Activated CD4-positive, alpha-beta T cell treated with anti-CD3 and anti-CD28 coated beads, Interleukin-2, amount 10 ng/mL, durations not matched to agents 7 days and 5 days (primary cell): ENCODE measurements around the gene NBAS. TPM values are rescaled to one million over a fixed set of nuclear protein-coding genes. Genes with fewer than 3 reads are reported as not detected.

Experiments
- CTCF ChIA-PET: fragments of 350-600 bp; sonication (Branson Sonifier 250); formaldehyde crosslinking; loops from one replicate; lab custom pipeline; 2021; ENCODE audit warnings: antibody characterized with exemption; lab: Charles Lee
- POLR2A ChIA-PET: fragments of 350-600 bp; sonication (Branson Sonifier 250); formaldehyde crosslinking; loops from one replicate; lab custom pipeline; 2021; ENCODE audit warnings: antibody characterized with exemption; lab: Charles Lee
- DNase-seq: peaks from one replicate; pipeline ENCODE4 v3.0.0-alpha.2; 2020
- H3K27ac Mint-ChIP-seq: one replicate; pipeline ENCODE4 v1.8.0; 2021; ENCODE audit warnings: mild to moderate bottlenecking, moderate library complexity, mixed read lengths
- H3K27me3 Mint-ChIP-seq: one replicate; pipeline ENCODE4 v1.8.0; 2021; ENCODE audit warnings: mixed read lengths
- H3K36me3 Mint-ChIP-seq: one replicate; pipeline ENCODE4 v1.8.0; 2021; ENCODE audit warnings: low read depth, mixed read lengths
- H3K4me1 Mint-ChIP-seq: one replicate; pipeline ENCODE4 v1.8.0; 2021; ENCODE audit warnings: mixed read lengths
- H3K4me3 Mint-ChIP-seq: one replicate; pipeline ENCODE4 v1.8.0; 2021; ENCODE audit warnings: mild to moderate bottlenecking, moderate library complexity, mixed read lengths
- H3K9me3 Mint-ChIP-seq: one replicate; pipeline ENCODE4 v1.8.0; 2021; ENCODE audit warnings: mixed read lengths
- total RNA-seq, 2 experiments: library from RNA; stranded (reverse); gene quantifications; one replicate each; pipeline ENCODE4 v1.2.3, GENCODE V29; 2021

NBAS gene
- total RNA-seq, 2 experiments from 2014 or later, result 33.0 to 36.5 TPM

DNA sequence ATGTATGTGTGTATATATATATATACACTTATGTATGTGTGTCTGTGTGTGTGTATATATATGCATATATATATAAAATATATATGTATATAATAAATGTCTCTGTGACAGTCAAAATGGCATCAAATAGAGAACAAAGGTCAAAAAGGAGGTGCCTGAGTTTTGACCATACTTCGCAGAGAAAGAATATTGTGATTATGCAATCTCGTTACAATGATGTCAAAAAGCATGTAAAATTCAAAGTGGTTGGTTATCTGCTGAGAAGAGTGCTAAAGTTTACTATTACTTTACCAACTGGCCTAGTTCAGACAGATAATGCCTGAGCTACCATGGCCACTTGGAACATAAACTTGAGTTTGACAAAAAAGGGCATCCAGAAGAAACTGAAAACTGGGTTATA lies 375.0 kb downstream of the NBAS start:
- peaks cover 16% of the 10 kb centered on the region for H3K36me3 Mint-ChIP-seq
- no peaks in the 10 kb centered on the region for H3K27me3 Mint-ChIP-seq
- ChIA-PET POLR2A (no interaction called here), CTCF (no interaction called here)
- DNase-seq, result no peak
- no peak overlapping the region for H3K4me3 Mint-ChIP-seq
- no peaks in the 10 kb centered on the region for H3K4me1 Mint-ChIP-seq
- H3K27ac Mint-ChIP-seq, result no peak overlapping the region
- H3K9me3 Mint-ChIP-seq, result no peaks in the 10 kb centered on the region

GRCh38 chr2:15184491-15184890 lies 376.6 kb downstream of the NBAS start:
- Mint-ChIP-seq H3K27ac (no peak overlapping the region), H3K36me3 (peaks cover 17% of the 10 kb centered on the region), H3K4me3 (no peak overlapping the region), H3K9me3 (no peaks in the 10 kb centered on the region), H3K27me3 (no peaks in the 10 kb centered on the region), H3K4me1 (no peaks in the 10 kb centered on the region)
- POLR2A ChIA-PET, result no interaction called here
- DNase-seq, result no peak
- CTCF ChIA-PET, result no interaction called here

GRCh38 chr2:15182275-15182674 lies 378.9 kb downstream of the NBAS start:
- Mint-ChIP-seq H3K36me3 (peaks cover 14% of the 10 kb centered on the region), H3K4me3 (no peak overlapping the region), H3K27me3 (no peaks in the 10 kb centered on the region), H3K27ac (no peak overlapping the region), H3K4me1 (peaks cover 20% of the 10 kb centered on the region), H3K9me3 (no peaks in the 10 kb centered on the region)
- ChIA-PET POLR2A (no interaction called here), CTCF (interaction anchor here (1.3 to 1.4 kb wide), 2 partner anchors 8 to 10 kb away, joined by 3 to 4 read pairs; no protein-coding TSS in a partner anchor)
- DNase-seq, result no peak

DNA sequence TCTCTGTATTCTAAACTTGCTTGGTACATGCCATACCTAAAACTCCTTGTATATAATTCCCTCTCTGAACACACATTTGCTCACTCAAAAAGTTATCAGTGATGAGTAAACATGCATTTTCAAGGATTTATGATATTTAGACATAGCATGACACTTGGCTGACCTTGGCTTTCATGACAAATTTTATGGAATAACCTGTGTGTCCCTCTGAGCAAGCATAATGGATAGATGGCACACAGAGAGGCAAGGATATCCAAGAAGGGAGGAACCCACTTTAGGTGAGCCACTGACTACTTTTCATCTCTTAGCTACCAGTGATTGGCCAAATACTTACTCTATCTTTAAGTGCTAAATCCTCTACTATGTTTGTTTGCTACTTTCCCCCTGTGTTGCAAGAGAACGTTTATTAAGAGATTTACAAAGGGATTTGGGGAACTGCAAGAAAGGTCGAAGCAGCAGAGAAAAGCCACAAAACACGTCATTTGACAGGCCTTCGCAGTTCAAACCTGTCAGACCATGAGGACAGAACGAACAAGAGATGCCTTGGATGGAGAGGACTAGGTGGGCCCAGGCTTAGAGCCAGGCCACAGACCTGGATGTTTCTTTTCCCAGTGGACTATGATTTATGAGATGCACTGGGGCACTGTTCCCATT lies 379.9 kb downstream of the NBAS start:
- Mint-ChIP-seq H3K27ac (no peak overlapping the region), H3K4me1 (peaks cover 30% of the 10 kb centered on the region), H3K27me3 (no peaks in the 10 kb centered on the region), H3K9me3 (no peaks in the 10 kb centered on the region), H3K36me3 (peaks cover 12% of the 10 kb centered on the region), H3K4me3 (no peak overlapping the region)
- POLR2A ChIA-PET, result no interaction called here
- DNase-seq, result no peak
- CTCF ChIA-PET, result interaction anchor here (1.4 kb wide), 1 partner anchor 11 kb away, joined by 3 read pairs; no protein-coding TSS in a partner anchor

DNA sequence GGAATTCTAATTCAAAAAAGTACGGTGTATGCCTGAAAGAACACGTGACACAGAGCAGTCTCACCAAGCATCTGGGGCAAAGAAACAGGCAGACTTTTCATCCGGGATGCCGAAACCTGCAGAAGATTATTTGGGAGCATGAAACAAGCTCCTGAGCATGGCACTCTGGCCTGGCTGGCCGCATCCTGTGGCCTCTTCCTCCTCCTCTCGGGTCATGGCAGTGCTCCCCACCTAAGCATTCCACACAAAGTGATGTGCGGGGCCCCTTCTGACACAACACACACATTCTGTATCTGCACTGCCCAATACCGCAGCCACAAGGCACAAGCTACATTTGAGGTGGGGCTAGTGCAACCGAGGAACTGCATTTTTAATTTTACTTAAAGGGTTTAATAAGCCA lies 380.8 kb downstream of the NBAS start:
- CTCF ChIA-PET, result no interaction called here
- no peak overlapping the region for H3K27ac Mint-ChIP-seq
- no peaks in the 10 kb centered on the region for H3K9me3 Mint-ChIP-seq

DNA sequence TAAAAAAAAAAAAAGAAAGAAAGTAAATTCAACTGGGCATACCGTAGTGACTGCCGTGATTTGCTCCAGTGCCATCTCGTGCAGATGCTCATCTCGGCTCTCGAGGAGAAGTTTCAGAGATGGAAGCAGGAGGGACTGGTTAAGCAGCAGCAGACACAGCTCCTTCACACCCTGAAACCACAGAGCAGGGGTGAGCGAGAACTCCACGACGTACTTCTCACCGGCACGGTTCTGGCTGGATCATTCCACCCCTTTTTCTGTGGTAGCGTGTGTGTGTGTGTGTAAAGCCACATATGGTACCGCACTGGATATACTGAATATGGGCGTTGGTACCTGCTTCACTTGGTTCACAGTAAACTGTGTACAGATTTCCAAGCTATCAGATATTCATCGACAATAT lies 382.2 kb downstream of the NBAS start:
- no peaks in the 10 kb centered on the region for H3K27me3 Mint-ChIP-seq
- H3K9me3 Mint-ChIP-seq, result no peaks in the 10 kb centered on the region
- no peak overlapping the region for H3K27ac Mint-ChIP-seq
- POLR2A ChIA-PET, result no interaction called here
- H3K4me1 Mint-ChIP-seq, result peaks cover 44% of the 10 kb centered on the region
- H3K36me3 Mint-ChIP-seq, result peaks cover 21% of the 10 kb centered on the region
- DNase-seq, result no peak
- H3K4me3 Mint-ChIP-seq, result no peak overlapping the region
- CTCF ChIA-PET, result no interaction called here

More for the DNA sequence above, 380.8 kb downstream of the NBAS start:
- POLR2A ChIA-PET, result no interaction called here
- H3K36me3 Mint-ChIP-seq, result peaks cover 16% of the 10 kb centered on the region
- no peak for DNase-seq
- H3K27me3 Mint-ChIP-seq, result no peaks in the 10 kb centered on the region
- peaks cover 38% of the 10 kb centered on the region for H3K4me1 Mint-ChIP-seq
- no peak overlapping the region for H3K4me3 Mint-ChIP-seq

- Mint-ChIP-seq H3K4me1 (peaks cover 52% of the 10 kb centered on the region), H3K9me3 (no peaks in the 10 kb centered on the region), H3K4me3 (peak overlapping the region; percentile 14), H3K36me3 (peaks cover 23% of the 10 kb centered on the region), H3K27ac (peak overlapping the region; percentile 60), H3K27me3 (no peaks in the 10 kb centered on the region)
- ChIA-PET POLR2A (no interaction called here), CTCF (no interaction called here)
- peak; percentile 79 for DNase-seq
These were observed 384.0 kb downstream of the NBAS start for GRCh38 chr2:15177103-15177502.

- DNase-seq, result no peak
- no peaks in the 10 kb centered on the region for H3K27me3 Mint-ChIP-seq
- ChIA-PET CTCF (no interaction called here), POLR2A (no interaction called here)
- H3K9me3 Mint-ChIP-seq, result no peaks in the 10 kb centered on the region
- H3K36me3 Mint-ChIP-seq, result peaks cover 23% of the 10 kb centered on the region
- no peak overlapping the region for H3K27ac Mint-ChIP-seq
- H3K4me3 Mint-ChIP-seq, result no peak overlapping the region
- peaks cover 52% of the 10 kb centered on the region for H3K4me1 Mint-ChIP-seq
These were observed 384.5 kb downstream of the NBAS start for GRCh38 chr2:15176604-15177003.

- Mint-ChIP-seq H3K4me1 (peaks cover 52% of the 10 kb centered on the region), H3K27me3 (no peaks in the 10 kb centered on the region), H3K9me3 (no peaks in the 10 kb centered on the region), H3K36me3 (peaks cover 23% of the 10 kb centered on the region), H3K4me3 (no peak overlapping the region), H3K27ac (no peak overlapping the region)
- ChIA-PET CTCF (interaction anchor here (1.4 kb wide), 1 partner anchor 8 kb away, joined by 4 read pairs; no protein-coding TSS in a partner anchor), POLR2A (no interaction called here)
- no peak for DNase-seq
These were observed 386.6 kb downstream of the NBAS start for GRCh38 chr2:15174567-15174966.

GRCh38 chr2:15173501-15173900 lies 387.6 kb downstream of the NBAS start:
- Mint-ChIP-seq H3K4me1 (peaks cover 43% of the 10 kb centered on the region), H3K36me3 (peaks cover 24% of the 10 kb centered on the region), H3K4me3 (no peak overlapping the region), H3K27me3 (no peaks in the 10 kb centered on the region), H3K27ac (no peak overlapping the region), H3K9me3 (no peaks in the 10 kb centered on the region)
- POLR2A ChIA-PET, result no interaction called here
- no peak for DNase-seq
- CTCF ChIA-PET, result interaction anchor here (1.4 kb wide), 1 partner anchor 9 kb away, joined by 4 read pairs; no protein-coding TSS in a partner anchor

- no peak overlapping the region for H3K4me3 Mint-ChIP-seq
- H3K36me3 Mint-ChIP-seq, result peaks cover 26% of the 10 kb centered on the region
- DNase-seq, result no peak
- CTCF ChIA-PET, result no interaction called here
- no peaks in the 10 kb centered on the region for H3K9me3 Mint-ChIP-seq
- no peaks in the 10 kb centered on the region for H3K27me3 Mint-ChIP-seq
- no peak overlapping the region for H3K27ac Mint-ChIP-seq
- H3K4me1 Mint-ChIP-seq, result peaks cover 37% of the 10 kb centered on the region
- POLR2A ChIA-PET, result no interaction called here
These were observed 388.3 kb downstream of the NBAS start for GRCh38 chr2:15172825-15173224.

DNA sequence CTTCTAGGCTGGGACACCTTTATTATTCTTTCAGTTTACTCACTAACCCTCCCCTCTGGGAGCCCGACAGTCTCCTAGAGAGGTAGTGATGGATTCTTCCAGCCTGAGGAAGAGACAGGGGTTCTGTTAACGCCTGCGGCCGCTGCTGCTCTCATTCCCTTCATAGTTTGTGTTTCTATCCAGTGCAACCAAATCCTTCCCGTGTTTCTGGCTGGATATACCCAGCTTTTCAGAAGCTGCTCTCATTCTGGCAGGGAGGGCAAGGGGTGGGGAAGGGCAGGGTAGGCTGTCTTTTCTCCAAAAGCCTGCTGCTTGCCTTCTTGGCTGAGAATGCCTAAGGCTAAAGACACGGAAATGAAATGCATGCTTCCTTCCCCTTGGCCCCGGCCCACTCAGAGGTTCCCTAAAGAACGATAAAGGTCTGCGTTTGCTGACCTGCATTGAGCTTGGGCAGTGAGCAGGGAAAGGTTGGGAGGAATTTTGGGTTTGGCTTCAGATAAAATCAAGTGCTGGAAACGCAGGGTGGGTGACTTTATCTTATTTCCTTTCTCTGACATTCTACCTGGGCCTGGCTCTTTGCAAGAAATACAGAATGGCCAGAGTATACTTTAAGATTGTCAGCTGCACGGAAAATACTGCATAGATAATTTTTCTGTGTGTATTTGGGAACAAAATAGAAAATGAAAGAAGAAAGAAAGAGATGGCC lies 390.9 kb downstream of the NBAS start:
- DNase-seq, result no peak
- Mint-ChIP-seq H3K4me3 (no peak overlapping the region), H3K4me1 (peaks cover 13% of the 10 kb centered on the region), H3K9me3 (no peaks in the 10 kb centered on the region), H3K36me3 (peaks cover 18% of the 10 kb centered on the region), H3K27ac (no peak overlapping the region), H3K27me3 (no peaks in the 10 kb centered on the region)
- ChIA-PET POLR2A (no interaction called here), CTCF (no interaction called here)

DNA sequence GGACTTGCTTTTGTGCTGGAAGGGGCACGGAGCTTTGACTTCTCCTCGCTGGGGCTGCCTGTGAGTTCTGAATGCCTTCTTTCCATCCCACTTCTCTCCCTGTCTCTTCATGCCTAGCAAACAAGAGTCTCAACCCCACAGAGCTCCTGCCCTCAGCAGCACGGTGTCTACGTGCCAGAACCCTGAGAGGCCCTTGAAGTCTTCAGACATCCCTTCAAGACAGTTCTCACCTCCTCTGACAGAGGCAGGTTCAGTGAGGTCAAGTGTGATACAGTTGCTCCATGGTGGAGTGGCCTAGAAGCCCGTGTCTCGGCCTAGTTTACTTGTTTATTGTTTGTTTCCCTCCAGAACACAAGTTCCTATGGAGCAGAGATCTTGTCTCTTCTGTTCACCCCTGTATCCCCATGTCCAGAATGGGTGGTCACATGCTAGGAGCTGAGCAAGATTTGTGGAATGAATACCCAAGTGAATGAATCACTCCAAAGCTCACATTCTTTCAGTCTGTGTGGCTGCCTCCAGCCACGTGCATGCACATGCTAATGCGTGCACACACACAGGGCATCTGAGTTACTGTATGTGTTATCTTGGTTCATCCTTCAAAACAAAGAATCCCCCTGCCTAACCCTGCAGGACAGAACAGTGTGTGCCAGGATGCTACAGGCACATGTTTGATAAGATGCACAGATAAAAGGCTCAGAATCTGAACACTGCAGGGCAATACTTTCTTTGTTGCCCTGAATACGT lies 391.6 kb downstream of the NBAS start:
- no peak overlapping the region for H3K4me3 Mint-ChIP-seq
- DNase-seq, result no peak
- peaks cover 14% of the 10 kb centered on the region for H3K36me3 Mint-ChIP-seq
- H3K4me1 Mint-ChIP-seq, result peaks cover 11% of the 10 kb centered on the region
- no peaks in the 10 kb centered on the region for H3K27me3 Mint-ChIP-seq
- ChIA-PET POLR2A (no interaction called here), CTCF (interaction anchor here (1.0 kb wide), 1 partner anchor 28 kb away, joined by 3 read pairs; no protein-coding TSS in a partner anchor)
- H3K27ac Mint-ChIP-seq, result no peak overlapping the region
- H3K9me3 Mint-ChIP-seq, result no peaks in the 10 kb centered on the region
